Measurements from ENCODE around the gene RASL12. TPM values are rescaled to one million over a fixed set of nuclear protein-coding genes. Genes with fewer than 3 reads are reported as not detected.

RASL12 gene
- total and polyA plus RNA-seq, 2 donors = 2.7 to 6.8 TPM

DNA sequence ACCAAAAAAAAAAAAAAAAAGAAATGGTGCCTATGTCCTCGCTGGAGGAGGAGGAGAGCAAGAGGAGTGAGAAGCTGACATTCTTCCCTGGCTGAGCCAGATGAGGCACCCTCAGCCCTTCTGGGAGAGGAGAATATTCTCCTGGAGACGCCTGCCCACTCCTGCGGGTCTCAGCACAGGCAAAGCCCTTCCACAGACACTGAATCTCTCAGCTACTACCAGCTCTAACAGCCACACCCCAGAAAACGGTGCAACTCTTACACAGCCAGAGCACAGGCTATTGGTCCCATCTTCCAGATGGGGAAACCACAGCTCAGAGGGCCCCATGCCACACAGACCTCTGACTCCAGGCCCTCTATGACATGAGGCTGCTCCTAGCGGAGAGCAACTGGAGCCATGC lies 5.7 kb downstream of the RASL12 start:
- no peak for DNase-seq (ENCODE audit: low read depth in 6 of 9, low spot score in 9 of 9)
- H3K36me3 ChIP-seq (ENCODE audit: control insufficient read depth in 2 of 2, insufficient read depth in 2 of 2, low read length in 1 of 2) = no peaks in the 10 kb centered on the region
- H3K4me1 ChIP-seq (ENCODE audit: control insufficient read depth in 2 of 2, insufficient read depth in 2 of 2, low read length in 2 of 2) = no peaks in the 10 kb centered on the region
- no peak overlapping the region for H3K27ac ChIP-seq (ENCODE audit: low read depth in 1 of 2, low read length in 1 of 2)
- peaks cover 0 to 6% of the 10 kb centered on the region in 2 donors for H3K9me3 ChIP-seq (ENCODE audit: control insufficient read depth in 2 of 2, insufficient read depth in 1 of 2, low read length in 1 of 2)
- H3K27me3 ChIP-seq (ENCODE audit: control insufficient read depth in 2 of 2, insufficient read depth in 1 of 2, low read length in 1 of 2) = peaks cover 8 to 23% of the 10 kb centered on the region in 2 donors
- no peak overlapping the region for H3K4me3 ChIP-seq (ENCODE audit: low read length in 2 of 2)
- WGBS = 96% methylated on average over 5 of the region's 5 CpGs

DNA sequence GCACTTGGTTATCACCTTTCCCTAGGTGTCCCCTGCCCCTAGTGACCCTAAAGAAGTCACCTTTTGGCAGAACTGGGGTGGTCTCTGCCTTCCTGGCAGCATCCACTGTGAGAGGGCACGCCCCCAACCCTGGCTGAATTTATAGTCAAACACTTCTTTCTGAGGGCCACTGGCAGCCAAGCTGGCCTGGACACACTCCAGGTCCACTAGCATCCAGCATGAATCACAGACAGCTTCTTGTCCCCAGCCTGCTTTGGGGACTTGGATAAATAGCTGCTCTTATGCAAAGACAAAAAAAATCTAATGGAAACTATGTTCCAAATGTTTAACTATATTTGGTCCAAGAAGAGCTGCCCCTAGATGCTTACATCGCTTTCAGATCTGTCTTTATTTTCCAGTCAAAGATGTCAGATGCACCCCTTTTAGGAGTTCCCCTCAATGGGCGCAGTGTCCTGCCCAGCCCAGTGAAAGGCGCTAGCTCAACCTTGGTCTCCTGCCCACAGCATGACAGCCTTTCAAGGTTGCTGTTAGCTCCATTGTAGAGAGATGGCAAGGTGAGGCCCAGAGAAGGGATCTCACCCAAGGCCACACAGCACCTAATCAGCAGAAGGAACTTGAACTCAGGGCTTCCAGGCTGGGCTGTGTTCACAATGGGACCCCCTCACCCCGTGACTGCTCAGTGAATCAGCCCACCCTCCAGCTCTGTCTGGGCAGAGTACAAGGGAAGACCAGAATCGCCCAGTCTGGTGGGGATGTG lies 7.0 kb downstream of the RASL12 start:
- WGBS = 95% methylated on average over 6 of the region's 6 CpGs
- Histone ChIP-seq H3K4me3 (ENCODE audit: low read length in 2 of 2) (no peak overlapping the region), H3K36me3 (ENCODE audit: control insufficient read depth in 2 of 2, insufficient read depth in 2 of 2, low read length in 1 of 2) (no peaks in the 10 kb centered on the region), H3K27me3 (ENCODE audit: control insufficient read depth in 2 of 2, insufficient read depth in 1 of 2, low read length in 1 of 2) (peaks cover 2 to 12% of the 10 kb centered on the region in 2 donors), H3K4me1 (ENCODE audit: control insufficient read depth in 2 of 2, insufficient read depth in 2 of 2, low read length in 2 of 2) (peaks cover 0 to 7% of the 10 kb centered on the region in 2 donors), H3K9me3 (ENCODE audit: control insufficient read depth in 2 of 2, insufficient read depth in 1 of 2, low read length in 1 of 2) (peaks cover 0 to 6% of the 10 kb centered on the region in 2 donors), H3K27ac (ENCODE audit: low read depth in 1 of 2, low read length in 1 of 2) (no peak overlapping the region)
- DNase-seq (ENCODE audit: low read depth in 6 of 9, low spot score in 9 of 9) = no peak

DNA sequence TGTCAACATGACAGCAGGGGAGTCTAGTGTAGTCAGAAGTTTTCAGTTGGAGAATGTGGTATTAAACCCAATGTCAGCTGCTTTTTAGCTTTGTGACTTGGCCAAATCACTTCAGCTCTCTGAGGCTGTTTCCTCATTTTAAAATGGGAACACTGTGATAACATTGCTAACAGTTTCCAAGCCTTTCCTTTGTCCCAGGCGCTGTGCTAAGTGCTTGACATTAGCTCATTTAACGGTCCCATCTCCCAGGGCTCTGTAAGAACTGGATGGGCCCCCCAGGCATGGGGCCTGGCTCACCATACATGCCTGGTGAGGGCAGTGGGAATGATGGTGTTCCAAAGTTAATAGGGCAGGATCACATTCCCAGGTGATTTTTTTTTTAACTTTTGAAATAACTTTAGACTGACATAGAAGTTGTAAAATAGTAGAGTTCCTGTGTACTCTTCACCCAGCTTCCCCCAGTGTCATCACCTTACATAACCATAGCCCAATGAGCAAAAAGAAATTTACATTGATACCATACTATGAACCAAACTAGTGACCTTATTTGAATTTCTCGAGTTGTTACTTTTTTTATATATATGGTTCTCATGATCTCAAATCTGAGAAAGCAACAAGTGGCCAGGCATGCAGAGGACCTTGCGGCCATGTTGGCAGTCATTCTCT lies 7.7 kb downstream of the RASL12 start:
- DNase-seq (ENCODE audit: low read depth in 6 of 9, low spot score in 9 of 9) = no peak
- WGBS = 92% methylated on average over 4 of the region's 4 CpGs
- Histone ChIP-seq H3K4me1 (ENCODE audit: control insufficient read depth in 2 of 2, insufficient read depth in 2 of 2, low read length in 2 of 2) (peaks cover 0 to 13% of the 10 kb centered on the region in 2 donors), H3K9me3 (ENCODE audit: control insufficient read depth in 2 of 2, insufficient read depth in 1 of 2, low read length in 1 of 2) (peaks cover 0 to 6% of the 10 kb centered on the region in 2 donors), H3K36me3 (ENCODE audit: control insufficient read depth in 2 of 2, insufficient read depth in 2 of 2, low read length in 1 of 2) (no peaks in the 10 kb centered on the region), H3K27ac (ENCODE audit: low read depth in 1 of 2, low read length in 1 of 2) (no peak overlapping the region), H3K4me3 (ENCODE audit: low read length in 2 of 2) (no peak overlapping the region), H3K27me3 (ENCODE audit: control insufficient read depth in 2 of 2, insufficient read depth in 1 of 2, low read length in 1 of 2) (peaks cover 0 to 4% of the 10 kb centered on the region in 2 donors)

DNA sequence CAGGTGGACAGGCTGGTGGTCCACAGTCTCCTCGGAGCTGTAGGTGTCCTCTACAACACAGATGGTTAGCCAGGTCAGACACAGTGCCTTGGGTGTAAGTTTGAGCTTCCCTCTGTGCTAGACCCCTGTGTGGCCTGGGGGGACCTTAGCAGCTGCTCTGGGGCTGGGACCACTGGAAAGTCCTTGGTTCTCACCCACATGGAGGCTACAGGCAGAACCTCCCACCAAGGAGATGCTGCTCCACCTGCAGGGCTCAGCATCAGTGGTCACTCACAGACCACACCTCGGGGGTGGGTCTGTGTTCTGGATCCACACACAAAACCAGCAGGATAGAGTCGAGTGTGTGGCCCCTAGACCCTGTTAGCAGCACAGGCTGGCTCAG lies 8.4 kb downstream of the RASL12 start:
- peaks cover 0 to 2% of the 10 kb centered on the region in 2 donors for H3K27me3 ChIP-seq (ENCODE audit: control insufficient read depth in 2 of 2, insufficient read depth in 1 of 2, low read length in 1 of 2)
- no peaks in the 10 kb centered on the region for H3K36me3 ChIP-seq (ENCODE audit: control insufficient read depth in 2 of 2, insufficient read depth in 2 of 2, low read length in 1 of 2)
- no peak for DNase-seq (ENCODE audit: low read depth in 6 of 9, low spot score in 9 of 9)
- peaks cover 0 to 20% of the 10 kb centered on the region in 2 donors for H3K4me1 ChIP-seq (ENCODE audit: control insufficient read depth in 2 of 2, insufficient read depth in 2 of 2, low read length in 2 of 2)
- peaks cover 0 to 8% of the 10 kb centered on the region in 2 donors for H3K9me3 ChIP-seq (ENCODE audit: control insufficient read depth in 2 of 2, insufficient read depth in 1 of 2, low read length in 1 of 2)
- H3K4me3 ChIP-seq (ENCODE audit: low read length in 2 of 2) = no peak overlapping the region
- WGBS = 95% methylated on average over 3 of the region's 3 CpGs
- H3K27ac ChIP-seq (ENCODE audit: low read depth in 1 of 2, low read length in 1 of 2) = no peak overlapping the region

DNA sequence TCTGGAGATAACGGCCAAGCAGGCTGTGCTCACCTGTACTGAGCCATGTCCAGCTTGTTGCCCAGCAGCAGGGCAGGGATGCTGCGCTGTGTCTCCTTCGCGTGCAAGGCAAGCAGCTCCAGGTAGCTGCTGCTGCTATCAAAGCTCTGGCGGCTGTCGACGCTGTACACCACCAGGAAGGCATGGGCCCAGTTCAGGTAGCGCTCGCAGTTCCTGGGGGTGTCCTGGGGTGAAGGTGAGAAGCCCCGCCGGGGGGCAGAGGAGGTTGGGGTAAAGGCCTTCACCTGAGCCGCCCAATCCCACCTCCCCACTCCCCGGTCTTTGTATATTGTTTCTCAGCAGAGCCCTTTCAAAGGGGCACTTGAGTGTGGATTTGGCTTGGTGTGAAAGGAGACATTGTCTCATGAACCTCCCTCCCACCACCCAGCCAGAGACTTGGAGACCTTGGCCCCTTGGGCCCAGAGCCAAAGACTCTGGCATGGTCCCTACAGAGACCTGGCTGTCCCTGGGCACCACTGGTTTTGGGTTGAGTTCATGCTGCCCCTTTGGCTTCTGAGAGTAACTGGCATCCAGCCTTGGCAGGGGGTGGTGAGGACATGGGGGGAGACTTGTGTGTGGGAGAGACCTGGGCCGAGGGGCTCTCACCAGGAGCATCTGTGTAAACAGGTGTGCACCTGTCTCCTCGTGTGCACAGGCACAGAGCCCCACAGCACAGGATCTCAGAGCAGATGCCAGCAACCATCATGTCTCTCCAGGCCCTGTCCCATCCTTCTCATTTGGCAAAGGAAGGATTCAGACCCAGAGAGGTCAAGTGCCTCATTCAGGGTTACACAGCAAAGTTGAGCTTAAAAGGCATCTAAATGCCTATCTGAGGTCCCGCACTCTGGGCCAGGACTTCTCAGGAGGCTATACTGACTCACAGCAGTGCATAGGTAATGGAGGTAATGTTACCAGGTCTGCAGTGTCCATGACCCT lies 9.1 kb downstream of the RASL12 start:
- no peak for DNase-seq (ENCODE audit: low read depth in 6 of 9, low spot score in 9 of 9)
- no peak overlapping the region for H3K4me3 ChIP-seq (ENCODE audit: low read length in 2 of 2)
- peaks cover 0 to 9% of the 10 kb centered on the region in 2 donors for H3K9me3 ChIP-seq (ENCODE audit: control insufficient read depth in 2 of 2, insufficient read depth in 1 of 2, low read length in 1 of 2)
- no peaks in the 10 kb centered on the region for H3K36me3 ChIP-seq (ENCODE audit: control insufficient read depth in 2 of 2, insufficient read depth in 2 of 2, low read length in 1 of 2)
- 90% methylated on average over 16 of the region's 16 CpGs for WGBS
- H3K27ac ChIP-seq (ENCODE audit: low read depth in 1 of 2, low read length in 1 of 2) = no peak overlapping the region
- peaks cover 0 to under 1% of the 10 kb centered on the region in 2 donors for H3K27me3 ChIP-seq (ENCODE audit: control insufficient read depth in 2 of 2, insufficient read depth in 1 of 2, low read length in 1 of 2)
- H3K4me1 ChIP-seq (ENCODE audit: control insufficient read depth in 2 of 2, insufficient read depth in 2 of 2, low read length in 2 of 2) = peaks cover 0 to 20% of the 10 kb centered on the region in 2 donors

DNA sequence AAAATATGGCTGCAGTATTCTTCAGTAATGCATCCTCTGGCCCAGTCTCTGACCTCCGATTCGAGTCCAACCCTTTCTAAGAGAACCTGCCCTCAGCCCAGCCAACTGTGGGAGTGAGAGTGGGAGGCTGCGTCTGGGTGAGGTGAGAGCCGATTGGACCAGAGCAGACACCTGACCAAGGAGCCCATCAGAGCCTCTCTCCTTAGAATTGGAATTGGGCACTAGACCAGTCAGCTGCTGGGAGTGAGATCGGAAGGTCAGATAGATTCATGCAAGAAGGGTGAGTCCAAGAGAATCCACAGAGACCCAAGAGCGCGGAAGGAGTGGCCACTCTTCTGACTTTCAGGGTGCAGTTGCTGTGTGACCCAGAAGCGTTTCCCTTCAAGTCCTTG lies 10.2 kb downstream of the RASL12 start:
- 97% methylated on average over 8 of the region's 8 CpGs for WGBS
- Histone ChIP-seq H3K4me3 (ENCODE audit: low read length in 2 of 2) (no peak overlapping the region), H3K4me1 (ENCODE audit: control insufficient read depth in 2 of 2, insufficient read depth in 2 of 2, low read length in 2 of 2) (peaks cover 0 to 20% of the 10 kb centered on the region in 2 donors), H3K9me3 (ENCODE audit: control insufficient read depth in 2 of 2, insufficient read depth in 1 of 2, low read length in 1 of 2) (peaks cover 0 to 9% of the 10 kb centered on the region in 2 donors), H3K36me3 (ENCODE audit: control insufficient read depth in 2 of 2, insufficient read depth in 2 of 2, low read length in 1 of 2) (no peaks in the 10 kb centered on the region), H3K27ac (ENCODE audit: low read depth in 1 of 2, low read length in 1 of 2) (no peak overlapping the region), H3K27me3 (ENCODE audit: control insufficient read depth in 2 of 2, insufficient read depth in 1 of 2, low read length in 1 of 2) (no peaks in the 10 kb centered on the region)
- DNase-seq (ENCODE audit: low read depth in 6 of 9, low spot score in 9 of 9) = no peak

DNA sequence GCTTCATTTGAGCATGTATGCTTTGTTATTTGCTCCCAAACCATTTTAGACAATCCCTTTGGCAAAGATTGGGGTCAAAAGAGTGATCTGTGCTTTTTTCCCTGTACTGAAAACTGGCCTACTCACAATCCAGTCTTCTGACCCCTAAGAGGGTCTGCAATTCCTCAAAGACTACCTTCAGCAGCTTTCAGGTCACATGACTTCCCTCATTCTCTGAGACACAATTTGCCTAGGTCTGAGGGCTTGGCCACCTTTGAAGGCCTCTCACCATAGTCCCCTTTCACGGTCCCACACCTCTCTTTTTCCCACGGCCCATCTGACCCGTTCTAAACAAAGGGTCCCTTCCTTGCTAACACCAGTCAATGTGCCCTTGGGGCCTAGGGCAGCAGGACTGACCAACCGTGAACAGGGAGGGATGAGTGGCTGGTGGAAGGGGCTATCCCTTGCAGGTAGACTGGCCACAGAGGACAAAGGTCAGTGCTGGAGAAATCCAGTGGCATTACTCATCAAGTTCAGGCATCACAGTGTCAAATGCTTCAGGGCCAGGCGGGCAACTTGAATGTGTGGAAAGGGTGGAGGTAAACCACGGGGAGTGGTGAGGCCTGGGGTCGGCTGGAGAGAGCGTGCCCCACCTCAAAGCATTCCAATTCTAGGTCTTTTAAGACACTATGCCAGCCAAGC lies 10.8 kb downstream of the RASL12 start:
- WGBS = 83% methylated on average over 8 of the region's 8 CpGs
- H3K27ac ChIP-seq (ENCODE audit: low read depth in 1 of 2, low read length in 1 of 2) = no peak overlapping the region

DNA sequence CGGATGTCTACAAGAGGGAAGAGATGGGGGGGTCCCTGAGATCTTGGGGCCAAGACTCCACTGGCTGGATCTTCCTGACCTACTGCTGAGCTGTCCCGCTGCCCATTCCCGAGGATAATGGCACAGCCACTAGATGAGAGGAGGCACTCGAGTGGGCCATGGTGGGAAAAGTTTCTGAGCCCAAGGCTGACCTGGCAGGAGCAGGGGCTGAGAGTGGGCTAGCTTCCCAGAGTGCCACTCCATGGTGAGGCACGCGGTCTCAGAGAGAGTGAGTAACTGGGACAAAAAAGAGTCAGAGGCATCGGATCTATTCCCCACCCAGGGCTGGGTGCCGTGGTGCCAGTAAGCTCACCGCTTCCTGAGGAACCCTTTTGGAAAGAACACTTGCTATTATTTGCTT lies 11.7 kb downstream of the RASL12 start:
- H3K4me3 ChIP-seq (ENCODE audit: low read length in 2 of 2) = no peak overlapping the region
- no peaks in the 10 kb centered on the region for H3K36me3 ChIP-seq (ENCODE audit: control insufficient read depth in 2 of 2, insufficient read depth in 2 of 2, low read length in 1 of 2)
- peaks cover 0 to 9% of the 10 kb centered on the region in 2 donors for H3K9me3 ChIP-seq (ENCODE audit: control insufficient read depth in 2 of 2, insufficient read depth in 1 of 2, low read length in 1 of 2)
- WGBS = 80% methylated on average over 9 of the region's 9 CpGs
- H3K27ac ChIP-seq (ENCODE audit: low read depth in 1 of 2, low read length in 1 of 2) = no peak overlapping the region
- peaks cover 0 to 20% of the 10 kb centered on the region in 2 donors for H3K4me1 ChIP-seq (ENCODE audit: control insufficient read depth in 2 of 2, insufficient read depth in 2 of 2, low read length in 2 of 2)
- no peaks in the 10 kb centered on the region for H3K27me3 ChIP-seq (ENCODE audit: control insufficient read depth in 2 of 2, insufficient read depth in 1 of 2, low read length in 1 of 2)
- no peak for DNase-seq (ENCODE audit: low read depth in 6 of 9, low spot score in 9 of 9)

More for the DNA sequence above, 10.8 kb downstream of the RASL12 start:
- no peak for DNase-seq (ENCODE audit: low read depth in 6 of 9, low spot score in 9 of 9)
- H3K27me3 ChIP-seq (ENCODE audit: control insufficient read depth in 2 of 2, insufficient read depth in 1 of 2, low read length in 1 of 2) = no peaks in the 10 kb centered on the region
- H3K9me3 ChIP-seq (ENCODE audit: control insufficient read depth in 2 of 2, insufficient read depth in 1 of 2, low read length in 1 of 2) = peaks cover 0 to 9% of the 10 kb centered on the region in 2 donors
- no peak overlapping the region for H3K4me3 ChIP-seq (ENCODE audit: low read length in 2 of 2)
- no peaks in the 10 kb centered on the region for H3K36me3 ChIP-seq (ENCODE audit: control insufficient read depth in 2 of 2, insufficient read depth in 2 of 2, low read length in 1 of 2)
- H3K4me1 ChIP-seq (ENCODE audit: control insufficient read depth in 2 of 2, insufficient read depth in 2 of 2, low read length in 2 of 2) = peaks cover 0 to 20% of the 10 kb centered on the region in 2 donors

Data from thymus (tissue), 11 donors.